ENCODE results near the gene HMG20A.

Gene HMG20A

GRCh38 chr15:77436822-77437221 lies 16.1 kb downstream of the HMG20A start:
- DNase-seq: no peak

- DNase-seq: no peak
Observed at GRCh38 chr15:77437264-77437663, 16.6 kb downstream of the HMG20A start.

GRCh38 chr15:77440378-77440999 lies 19.8 kb downstream of the HMG20A start:
- DNase-seq: peak; percentile 64

- no peak for DNase-seq
Observed at GRCh38 chr15:77446840-77447390, 26.2 kb downstream of the HMG20A start.

GRCh38 chr15:77454265-77454664 lies 33.6 kb downstream of the HMG20A start:
- peak; percentile 61 for DNase-seq

- DNase-seq: no peak
Observed at GRCh38 chr15:77454951-77455350, 34.3 kb downstream of the HMG20A start.

GRCh38 chr15:77455696-77456321 lies 35.1 kb downstream of the HMG20A start:
- peak; percentile 31 for DNase-seq

- no peak for DNase-seq
Observed at GRCh38 chr15:77456746-77457145, 36.1 kb downstream of the HMG20A start.

GRCh38 chr15:77457191-77457904 lies 36.7 kb downstream of the HMG20A start:
- DNase-seq: peak; percentile 27

- peak; percentile 60 for DNase-seq
Observed at GRCh38 chr15:77457905-77458265, 37.2 kb downstream of the HMG20A start.

- DNase-seq: no peak
Observed at GRCh38 chr15:77459031-77459430, 38.3 kb downstream of the HMG20A start.

GRCh38 chr15:77461486-77461885 lies 40.8 kb downstream of the HMG20A start:
- DNase-seq: peak; percentile 62

GRCh38 chr15:77464129-77464865 lies 43.6 kb downstream of the HMG20A start:
- no peak for DNase-seq

GRCh38 chr15:77466521-77466920 lies 45.8 kb downstream of the HMG20A start:
- no peak for DNase-seq

- DNase-seq: no peak
Observed at GRCh38 chr15:77468896-77469295, 48.2 kb downstream of the HMG20A start.

GRCh38 chr15:77470235-77470634 lies 49.5 kb downstream of the HMG20A start:
- no peak for DNase-seq

GRCh38 chr15:77473328-77473727 lies 52.6 kb downstream of the HMG20A start:
- DNase-seq: no peak

- no peak for DNase-seq
Observed at GRCh38 chr15:77474310-77474988, 53.8 kb downstream of the HMG20A start.

GRCh38 chr15:77475001-77475400 lies 54.3 kb downstream of the HMG20A start:
- DNase-seq: no peak

- DNase-seq: no peak
Observed at GRCh38 chr15:77475898-77476297, 55.2 kb downstream of the HMG20A start.

- DNase-seq: no peak
Observed at GRCh38 chr15:77476995-77477394, 56.3 kb downstream of the HMG20A start.

- DNase-seq: no peak
Observed at GRCh38 chr15:77478051-77478450, 57.4 kb downstream of the HMG20A start.

- DNase-seq: no peak
Observed at GRCh38 chr15:77479015-77479414, 58.3 kb downstream of the HMG20A start.
